PC-9 (cell line): ENCODE results near the gene EPB41L4A.

ENCODE experiments used
- EZH2 ChIP-seq: fragments of 200-600 bp; sonication (generic); IDR thresholded peaks from 2 replicates; pipeline ENCODE4 v1.8.0; 2017; ENCODE audit warnings: antibody characterized with exemption, low read depth
- TF ChIP-seq, protein P1 (sequence below): fragments of 200-600 bp; sonication (generic); conservative IDR thresholded peaks from 2 replicates; pipeline ENCODE4 v1.6.1; 2017; ENCODE audit warnings: mixed run types, antibody characterized with exemption, mild to moderate bottlenecking, moderate library complexity

DNA sequence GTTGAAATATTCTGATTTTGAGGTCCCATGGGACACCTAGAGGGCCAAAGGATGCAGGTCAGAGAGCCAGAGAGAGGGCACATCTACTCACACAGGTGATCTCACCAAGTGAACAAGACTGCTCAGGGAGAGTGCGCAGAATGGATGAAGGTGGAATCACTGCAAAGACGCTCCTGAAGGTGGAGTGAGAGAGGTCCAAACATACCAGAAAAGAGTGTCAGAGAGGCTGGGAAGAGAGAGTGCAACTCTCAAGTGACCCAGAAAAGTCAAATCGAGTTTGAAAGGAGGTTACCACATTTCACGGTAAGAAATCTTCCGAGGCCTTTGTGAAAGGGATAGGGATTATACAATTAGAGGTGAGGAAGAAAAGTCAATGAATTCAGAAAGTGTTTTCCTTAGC is 173.4 kb downstream of the EPB41L4A start:
- no peak for TF ChIP-seq EZH2
- TF ChIP-seq, protein P1, sequence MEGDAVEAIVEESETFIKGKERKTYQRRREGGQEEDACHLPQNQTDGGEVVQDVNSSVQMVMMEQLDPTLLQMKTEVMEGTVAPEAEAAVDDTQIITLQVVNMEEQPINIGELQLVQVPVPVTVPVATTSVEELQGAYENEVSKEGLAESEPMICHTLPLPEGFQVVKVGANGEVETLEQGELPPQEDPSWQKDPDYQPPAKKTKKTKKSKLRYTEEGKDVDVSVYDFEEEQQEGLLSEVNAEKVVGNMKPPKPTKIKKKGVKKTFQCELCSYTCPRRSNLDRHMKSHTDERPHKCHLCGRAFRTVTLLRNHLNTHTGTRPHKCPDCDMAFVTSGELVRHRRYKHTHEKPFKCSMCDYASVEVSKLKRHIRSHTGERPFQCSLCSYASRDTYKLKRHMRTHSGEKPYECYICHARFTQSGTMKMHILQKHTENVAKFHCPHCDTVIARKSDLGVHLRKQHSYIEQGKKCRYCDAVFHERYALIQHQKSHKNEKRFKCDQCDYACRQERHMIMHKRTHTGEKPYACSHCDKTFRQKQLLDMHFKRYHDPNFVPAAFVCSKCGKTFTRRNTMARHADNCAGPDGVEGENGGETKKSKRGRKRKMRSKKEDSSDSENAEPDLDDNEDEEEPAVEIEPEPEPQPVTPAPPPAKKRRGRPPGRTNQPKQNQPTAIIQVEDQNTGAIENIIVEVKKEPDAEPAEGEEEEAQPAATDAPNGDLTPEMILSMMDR: no peak
